Smooth muscle cell of the brain vasculature (primary cell): Measurements from ENCODE around the gene OR10A6.

Experiments
- DNase-seq: peaks from one replicate; pipeline ENCODE4 v3.0.0-alpha.2; 2012; ENCODE audit warnings: low read depth, low spot score

The OR10A6 gene

GRCh38 chr11:7910286-7910788 is 20.7 kb downstream of the OR10A6 start:
- no peak for DNase-seq

GRCh38 chr11:7909585-7910285 is 21.3 kb downstream of the OR10A6 start:
- no peak for DNase-seq

GRCh38 chr11:7907121-7907520 is 23.9 kb downstream of the OR10A6 start:
- DNase-seq, result no peak

GRCh38 chr11:7906481-7906880 is 24.6 kb downstream of the OR10A6 start:
- DNase-seq, result no peak

GRCh38 chr11:7905961-7906429 is 25.1 kb downstream of the OR10A6 start:
- no peak for DNase-seq

- no peak for DNase-seq
These were observed 25.5 kb downstream of the OR10A6 start for GRCh38 chr11:7905549-7905948.

- DNase-seq, result no peak
These were observed 26.2 kb downstream of the OR10A6 start for GRCh38 chr11:7904917-7905316.

GRCh38 chr11:7903940-7904339 is 27.1 kb downstream of the OR10A6 start:
- no peak for DNase-seq

- DNase-seq, result no peak
These were observed 29.7 kb downstream of the OR10A6 start for GRCh38 chr11:7901319-7901854.

- no peak for DNase-seq
These were observed 30.4 kb downstream of the OR10A6 start for GRCh38 chr11:7900686-7901085.

- no peak for DNase-seq
These were observed 31.6 kb downstream of the OR10A6 start for GRCh38 chr11:7899418-7899817.

- DNase-seq, result no peak
These were observed 32.3 kb downstream of the OR10A6 start for GRCh38 chr11:7898666-7899283.

- DNase-seq, result no peak
These were observed 34.9 kb downstream of the OR10A6 start for GRCh38 chr11:7896009-7896785.

- DNase-seq, result no peak
These were observed 36.8 kb downstream of the OR10A6 start for GRCh38 chr11:7894251-7894650.

- no peak for DNase-seq
These were observed 37.3 kb downstream of the OR10A6 start for GRCh38 chr11:7893796-7894195.

GRCh38 chr11:7892840-7893254 is 38.2 kb downstream of the OR10A6 start:
- DNase-seq, result peak; percentile 37

GRCh38 chr11:7892059-7892699 is 38.9 kb downstream of the OR10A6 start:
- no peak for DNase-seq

GRCh38 chr11:7890417-7891172 is 40.5 kb downstream of the OR10A6 start:
- DNase-seq, result no peak

GRCh38 chr11:7889985-7890384 is 41.1 kb downstream of the OR10A6 start:
- DNase-seq, result no peak

GRCh38 chr11:7882860-7883259 is 48.2 kb downstream of the OR10A6 start:
- no peak for DNase-seq
